H7 (cell line): Measurements from ENCODE around the gene PAM. TPM values are rescaled to one million over a fixed set of nuclear protein-coding genes. Genes with fewer than 3 reads are reported as not detected.
A peak's percentile ranks its signal among the peaks of the same experiment; 100 is the strongest.

ENCODE experiments used
- DNase-seq: peaks from one replicate; pipeline ENCODE4 v3.0.0; 2012
- H3K27me3 ChIP-seq: 2 replicates; pipeline ENCODE4 v1.6.0; 2011; ENCODE audit warnings: mild to moderate bottlenecking, low read length; ENCODE audit not compliant: control insufficient read depth, insufficient read depth
- H3K36me3 ChIP-seq: replicated peaks from 2 replicates; pipeline ENCODE4 v1.5.1; 2011; ENCODE audit warnings: low read length; ENCODE audit not compliant: control insufficient read depth, insufficient read depth
- H3K4me3 ChIP-seq: 2 replicates; pipeline ENCODE4 v1.5.1; 2011; ENCODE audit warnings: low read depth, mild to moderate bottlenecking, control low read depth, low read length, moderate library complexity; ENCODE audit not compliant: insufficient read depth
- total RNA-seq: library from RNA; depleted of rRNA; stranded (reverse); fragments of >200 nt; shearing (Covaris generic); gene quantifications from 2 replicates; pipeline ENCODE4 v1.2.3, GENCODE V29; 2014

The PAM gene
- total RNA-seq, 1 experiment from 2014 or later, result 33.9 TPM

DNA sequence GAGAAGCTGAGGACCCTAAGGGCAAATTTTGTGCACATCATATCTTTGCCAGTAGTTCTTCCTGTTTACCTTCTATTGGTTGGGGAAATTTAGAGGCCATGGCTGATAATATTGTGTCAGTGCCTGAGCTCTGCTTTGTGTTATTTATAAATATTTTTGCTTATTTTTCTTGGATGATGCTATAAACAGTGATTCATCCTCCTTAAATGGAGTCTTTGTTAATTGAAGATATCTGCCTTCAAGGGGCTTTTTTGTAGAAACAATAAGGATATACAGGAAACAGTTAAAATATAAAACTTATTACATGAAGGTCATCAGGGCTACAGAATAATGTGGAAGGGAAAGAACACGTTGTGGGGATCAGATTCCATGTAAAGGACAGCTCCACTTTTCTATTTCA lies 78.0 kb downstream of the PAM start:
- no peaks in the 10 kb centered on the region for H3K36me3 ChIP-seq
- DNase-seq, result no peak
- no peaks in the 10 kb centered on the region for H3K27me3 ChIP-seq
- no peak overlapping the region for H3K4me3 ChIP-seq

DNA sequence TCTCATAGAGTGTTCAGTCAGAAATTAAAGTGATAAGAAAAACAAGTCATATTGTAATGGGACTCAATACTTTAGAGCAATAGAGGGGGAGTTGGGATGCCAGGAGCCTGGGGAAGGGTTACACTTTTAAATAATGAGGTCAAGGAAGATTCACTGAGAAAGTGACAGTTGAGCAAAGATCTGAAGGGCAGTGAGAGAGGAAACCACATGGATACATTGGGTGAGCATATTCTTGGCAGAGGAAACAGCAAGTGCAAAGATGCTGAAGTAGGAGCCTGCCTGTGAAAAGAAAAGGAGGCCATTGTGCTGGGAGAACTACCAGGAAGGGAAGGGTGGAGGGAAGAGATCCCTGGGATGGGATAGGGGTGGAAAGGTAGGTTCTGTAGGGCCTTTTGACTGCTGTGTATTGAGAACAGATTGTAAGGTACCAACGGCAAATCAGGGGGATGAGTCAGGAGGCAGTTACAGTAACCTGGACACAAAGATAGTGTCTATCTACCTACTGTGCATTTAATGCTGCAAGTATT lies 79.4 kb downstream of the PAM start:
- Histone ChIP-seq H3K36me3 (no peaks in the 10 kb centered on the region), H3K4me3 (no peak overlapping the region), H3K27me3 (no peaks in the 10 kb centered on the region)
- peak; percentile 4 for DNase-seq

DNA sequence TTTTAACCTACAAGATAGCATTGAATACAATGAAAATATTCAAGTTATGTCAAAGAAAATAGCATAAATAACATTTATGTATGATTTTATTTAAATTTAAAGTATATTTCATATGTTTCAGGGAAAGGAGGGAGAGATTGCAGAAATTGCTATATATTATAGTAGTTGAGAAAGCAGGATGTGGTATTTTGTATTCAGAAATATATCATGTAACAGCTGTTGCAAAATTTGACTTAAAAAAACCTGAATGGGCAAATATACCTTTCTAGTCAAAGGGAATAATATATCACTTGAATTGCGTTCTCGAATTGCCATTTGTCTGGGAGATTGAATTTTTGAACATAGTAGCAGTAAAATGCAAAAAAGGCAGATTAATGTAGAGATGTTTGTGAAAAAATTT lies 80.6 kb downstream of the PAM start:
- no peak for DNase-seq
- H3K36me3 ChIP-seq, result no peaks in the 10 kb centered on the region
- H3K27me3 ChIP-seq, result no peaks in the 10 kb centered on the region

GRCh38 chr5:102841021-102841420 lies 85.9 kb downstream of the PAM start:
- H3K27me3 ChIP-seq, result no peaks in the 10 kb centered on the region
- H3K36me3 ChIP-seq, result no peaks in the 10 kb centered on the region
- DNase-seq, result no peak
- no peak overlapping the region for H3K4me3 ChIP-seq

More for the DNA sequence above, 80.6 kb downstream of the PAM start:
- no peak overlapping the region for H3K4me3 ChIP-seq

DNA sequence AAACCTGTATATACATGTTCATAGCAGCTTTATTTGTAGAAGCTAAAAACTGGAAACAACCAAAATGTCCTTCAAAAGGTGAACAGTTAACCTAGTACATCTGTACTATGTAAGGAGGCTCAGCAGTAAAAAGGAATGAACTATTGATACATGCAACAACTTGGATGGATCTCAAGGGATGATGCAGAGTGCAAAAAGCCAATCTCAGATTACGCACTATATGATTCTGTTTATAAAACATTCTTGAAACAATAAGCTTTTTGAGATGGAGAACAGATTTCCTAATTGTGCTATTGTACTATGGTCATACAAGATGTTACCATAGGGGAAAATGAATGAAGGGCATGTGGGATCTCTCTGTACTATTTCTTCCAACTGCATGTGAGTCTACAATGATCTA lies 88.9 kb downstream of the PAM start:
- no peaks in the 10 kb centered on the region for H3K36me3 ChIP-seq
- H3K27me3 ChIP-seq, result no peaks in the 10 kb centered on the region
- DNase-seq, result no peak
- no peak overlapping the region for H3K4me3 ChIP-seq

DNA sequence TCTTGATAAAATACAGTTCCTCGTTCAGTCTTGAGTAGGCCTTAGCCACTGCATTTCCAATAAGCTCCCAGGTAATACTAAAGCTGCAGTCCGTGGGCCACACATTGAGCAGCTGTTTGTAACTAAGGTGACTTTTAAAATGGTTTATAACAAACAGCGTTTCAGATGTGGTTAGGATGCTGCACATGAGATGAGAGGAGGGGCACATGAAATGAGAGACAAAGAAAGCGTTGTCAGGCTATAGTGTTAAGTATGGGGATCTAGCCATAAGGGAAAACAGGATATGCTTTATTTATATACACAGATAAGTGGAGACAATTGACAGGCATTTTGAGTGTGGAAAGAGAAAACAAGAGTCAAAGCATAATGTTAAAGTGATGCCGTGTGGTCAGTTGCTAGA lies 89.9 kb downstream of the PAM start:
- DNase-seq, result no peak
- Histone ChIP-seq H3K36me3 (no peaks in the 10 kb centered on the region), H3K4me3 (no peak overlapping the region), H3K27me3 (no peaks in the 10 kb centered on the region)

- Histone ChIP-seq H3K27me3 (no peaks in the 10 kb centered on the region), H3K4me3 (no peak overlapping the region), H3K36me3 (no peaks in the 10 kb centered on the region)
- no peak for DNase-seq
Observed at GRCh38 chr5:102850503-102850902, 95.4 kb downstream of the PAM start.

- no peak for DNase-seq
- no peak overlapping the region for H3K4me3 ChIP-seq
- no peaks in the 10 kb centered on the region for H3K36me3 ChIP-seq
- H3K27me3 ChIP-seq, result no peaks in the 10 kb centered on the region
Observed at GRCh38 chr5:102853680-102854079, 98.6 kb downstream of the PAM start.

DNA sequence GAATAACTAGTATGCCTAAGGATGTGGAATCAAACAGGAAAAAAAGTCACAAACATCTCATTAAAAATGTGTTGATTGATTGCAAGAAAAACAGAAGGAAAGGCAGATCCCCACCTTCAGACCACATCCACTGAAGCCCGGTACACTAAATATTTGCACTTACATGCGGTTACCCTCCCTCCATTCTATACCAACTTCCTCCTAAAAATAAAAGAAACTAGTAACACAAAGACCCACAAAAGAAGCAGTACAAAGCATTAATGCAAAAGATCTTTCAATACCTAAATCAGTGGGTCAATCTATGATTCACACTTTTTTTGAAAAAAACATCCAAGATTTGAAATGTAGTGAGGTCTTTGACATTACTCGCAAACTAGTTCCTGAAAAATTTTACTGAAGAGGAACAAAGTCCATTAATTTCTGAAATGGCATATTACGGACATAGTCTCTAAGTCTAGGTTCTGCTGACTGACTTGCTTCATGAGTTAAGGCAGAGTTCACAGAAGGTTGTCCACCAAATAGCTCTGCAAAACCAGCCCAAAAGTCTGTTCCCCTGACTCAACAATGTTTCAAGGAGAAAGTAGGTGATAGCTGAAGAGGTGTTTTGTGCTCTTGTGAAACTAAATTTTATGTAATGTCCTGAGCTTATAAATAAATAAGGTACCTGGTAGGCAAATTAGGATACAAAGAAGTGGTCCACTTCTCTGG lies 100.7 kb downstream of the PAM start:
- H3K27me3 ChIP-seq, result no peaks in the 10 kb centered on the region
- no peaks in the 10 kb centered on the region for H3K36me3 ChIP-seq
- H3K4me3 ChIP-seq, result no peak overlapping the region
- DNase-seq, result no peak

- DNase-seq, result no peak
Observed at GRCh38 chr5:102856389-102856777, 101.3 kb downstream of the PAM start.

DNA sequence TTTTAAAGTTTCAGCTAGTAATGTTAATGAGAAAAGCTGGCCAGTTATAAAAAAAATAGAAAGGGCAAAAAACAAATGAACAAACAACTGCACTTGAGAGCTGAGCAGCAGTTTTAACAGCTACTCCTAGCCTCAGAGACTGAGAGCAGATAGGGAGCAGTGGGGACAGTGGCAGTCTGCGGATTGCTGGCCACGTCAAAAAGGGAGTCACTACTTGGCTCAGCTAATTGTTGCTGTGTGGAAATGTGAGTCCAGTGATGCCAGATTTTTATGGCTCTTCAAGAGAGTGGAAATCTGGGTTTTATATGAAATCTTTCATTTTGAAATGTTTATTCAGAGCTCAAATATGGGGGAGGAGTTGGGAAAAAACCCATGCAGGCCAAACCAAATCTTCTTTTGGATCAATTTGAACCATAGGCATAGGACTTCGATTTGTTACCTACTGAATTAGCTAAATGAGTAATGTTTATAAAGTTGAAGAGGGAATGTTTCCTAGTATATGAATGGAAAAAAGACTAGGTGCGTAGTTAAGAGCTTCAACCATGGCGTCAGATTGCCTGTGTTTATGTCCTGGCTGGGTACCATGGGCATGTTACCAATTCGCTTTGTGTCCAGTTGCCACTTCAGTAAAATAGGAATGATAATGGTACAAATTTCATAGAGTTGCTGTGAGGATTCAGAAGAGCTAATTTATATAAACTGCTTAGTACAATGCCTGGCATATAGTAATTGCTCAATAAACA lies 102.1 kb downstream of the PAM start:
- H3K27me3 ChIP-seq, result no peaks in the 10 kb centered on the region
- no peak for DNase-seq
- no peaks in the 10 kb centered on the region for H3K36me3 ChIP-seq
- H3K4me3 ChIP-seq, result no peak overlapping the region

More at GRCh38 chr5:102856389-102856777, 101.3 kb downstream of the PAM start:
- H3K27me3 ChIP-seq, result no peaks in the 10 kb centered on the region
- H3K4me3 ChIP-seq, result no peak overlapping the region
- no peaks in the 10 kb centered on the region for H3K36me3 ChIP-seq

GRCh38 chr5:102858221-102858620 lies 103.1 kb downstream of the PAM start:
- Histone ChIP-seq H3K4me3 (no peak overlapping the region), H3K36me3 (no peaks in the 10 kb centered on the region), H3K27me3 (no peaks in the 10 kb centered on the region)
- DNase-seq, result no peak

GRCh38 chr5:102858808-102859207 lies 103.7 kb downstream of the PAM start:
- Histone ChIP-seq H3K36me3 (no peaks in the 10 kb centered on the region), H3K4me3 (no peak overlapping the region), H3K27me3 (no peaks in the 10 kb centered on the region)
- no peak for DNase-seq

DNA sequence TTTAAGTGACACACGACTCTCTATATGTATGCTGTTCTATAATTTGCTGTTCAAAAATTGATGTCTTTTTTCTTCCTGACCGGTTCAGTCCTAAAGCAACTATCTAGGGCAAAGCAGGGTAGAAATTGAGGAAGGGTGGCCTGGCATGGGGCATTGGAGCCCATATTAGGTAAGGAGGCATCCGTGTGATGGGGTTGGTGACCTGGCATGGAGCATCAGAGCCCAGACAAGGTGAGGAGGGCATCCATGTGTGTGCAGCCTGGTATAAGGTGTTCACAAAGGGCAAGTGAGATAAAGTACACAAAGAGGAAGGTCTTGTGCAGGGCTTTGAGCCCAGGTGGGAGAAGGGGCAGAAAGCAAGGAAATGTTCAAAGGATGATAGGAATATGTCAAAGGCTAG lies 104.9 kb downstream of the PAM start:
- DNase-seq, result no peak
- Histone ChIP-seq H3K27me3 (no peaks in the 10 kb centered on the region), H3K4me3 (no peak overlapping the region), H3K36me3 (no peaks in the 10 kb centered on the region)

DNA sequence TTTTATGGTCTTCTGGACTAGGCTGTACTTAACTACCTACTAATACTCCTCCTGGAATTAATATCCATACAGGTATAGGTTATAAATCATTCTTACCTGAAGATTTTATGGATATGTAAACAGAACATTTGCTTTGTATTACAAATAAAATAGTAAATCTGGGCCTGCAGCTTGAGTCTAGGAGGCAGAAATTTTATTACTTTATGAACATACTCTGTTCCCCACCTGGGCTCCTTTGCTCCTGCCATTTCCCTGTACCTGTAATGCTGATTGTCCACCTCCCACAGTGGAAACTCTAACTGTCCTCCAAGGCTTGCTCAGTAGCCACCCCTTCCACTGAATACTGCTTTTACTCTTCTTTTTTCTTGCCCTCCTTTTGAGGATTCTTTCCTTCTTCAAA lies 108.0 kb downstream of the PAM start:
- no peaks in the 10 kb centered on the region for H3K36me3 ChIP-seq
- H3K4me3 ChIP-seq, result no peak overlapping the region
- peaks cover 6% of the 10 kb centered on the region for H3K27me3 ChIP-seq
- no peak for DNase-seq
